B cell (primary cell): Measurements from ENCODE around the gene RFT1. TPM values are rescaled to one million over a fixed set of nuclear protein-coding genes. Genes with fewer than 3 reads are reported as not detected.

Experiments
- ATAC-seq: fragments of 200-7000 bp; cut with Tn5 transposase; one replicate; pipeline ENCODE4 v1.10.0; 2021; ENCODE audit warnings: low read depth, mild to moderate bottlenecking, moderate number of reproducible peaks, moderate library complexity
- CTCF ChIA-PET: fragments of 350-600 bp; sonication (Branson Sonifier 250); formaldehyde crosslinking; loops from one replicate; lab custom pipeline; 2021; ENCODE audit warnings: antibody characterized with exemption, inconsistent platforms; lab: Charles Lee
- POLR2A ChIA-PET: fragments of 350-600 bp; sonication (Branson Sonifier 250); formaldehyde crosslinking; loops from one replicate; lab custom pipeline; 2021; ENCODE audit warnings: antibody characterized with exemption; lab: Charles Lee
- DNase-seq: peaks from one replicate; pipeline ENCODE4 v3.0.0; 2013
- H2AFZ ChIP-seq: 2 replicates; pipeline ENCODE4 v1.6.1; 2012; ENCODE audit warnings: mild to moderate bottlenecking, low read depth, low read length; ENCODE audit not compliant: insufficient read depth, poor library complexity, severe bottlenecking
- H3K27ac ChIP-seq, 2 donors: 1 replicate in 1 of 2; 2 replicates in 1 of 2; pipeline ENCODE4 v1.5.1; 2012 to 2013; ENCODE audit warnings: low read length in 2 of 2, mild to moderate bottlenecking in 2 of 2, moderate library complexity in 1 of 2
- H3K27me3 ChIP-seq, 4 experiments: fragments of 200-600 bp in 1 of 4; sonication (generic) in 1 of 4; replicated peaks in 1 of 4; 1 replicate in 2 of 4; 2 replicates in 2 of 4; pipeline versions ENCODE4 v1.6.1 to v1.7.0; 2013 to 2016; ENCODE audit warnings: low read length in 3 of 4, mild to moderate bottlenecking in 2 of 4, mixed read lengths in 1 of 4, moderate library complexity in 1 of 4; ENCODE audit not compliant: insufficient read depth in 4 of 4, control insufficient read depth in 3 of 4; ENCODE audit errors: control extremely low read depth in 1 of 4
- H3K36me3 ChIP-seq, 2 experiments: replicated peaks in 1 of 2; 1 replicate in 1 of 2; 2 replicates in 1 of 2; pipeline versions ENCODE4 v1.6.1 to v1.7.1; 2013; ENCODE audit warnings: low read length in 1 of 2; ENCODE audit not compliant: insufficient read depth in 2 of 2, control insufficient read depth in 1 of 2; ENCODE audit errors: control extremely low read depth in 1 of 2, extremely low read depth in 1 of 2
- H3K4me1 ChIP-seq, 2 donors: fragments of 200-600 bp in 1 of 2; sonication (generic) in 1 of 2; 1 replicate in 1 of 2; 2 replicates in 1 of 2; pipeline versions ENCODE4 v1.5.1 to v1.6.1; 2013 to 2017; ENCODE audit warnings: low read length in 2 of 2; ENCODE audit not compliant: control insufficient read depth in 2 of 2, insufficient read depth in 2 of 2
- H3K4me2 ChIP-seq: replicated peaks from 2 replicates; pipeline ENCODE3; 2012; ENCODE audit warnings: mild to moderate bottlenecking, low read depth, low read length; ENCODE audit not compliant: poor library complexity, severe bottlenecking
- H3K4me3 ChIP-seq, 5 experiments: fragments of 200-600 bp in 1 of 5; sonication (generic) in 1 of 5; 1 replicate in 3 of 5; 2 replicates in 2 of 5; pipeline versions ENCODE4 v1.5.1 to v1.7.0; 2011 to 2016; ENCODE audit warnings: low read length in 4 of 5, mild to moderate bottlenecking in 4 of 5, low read depth in 2 of 5, control low read depth in 1 of 5, moderate library complexity in 1 of 5; ENCODE audit not compliant: insufficient read depth in 1 of 5; ENCODE audit errors: control extremely low read depth in 1 of 5, extremely low read depth in 1 of 5
- H3K79me2 ChIP-seq: fragments of 200-600 bp; sonication (generic); one replicate; pipeline ENCODE4 v1.6.0; 2016; ENCODE audit warnings: low read length; ENCODE audit not compliant: control insufficient read depth, insufficient read depth
- H3K9ac ChIP-seq: fragments of 200-600 bp; sonication (generic); 2 replicates; pipeline ENCODE4 v1.6.1; 2017; ENCODE audit warnings: mild to moderate bottlenecking, low read length, moderate library complexity
- H3K9me3 ChIP-seq, 3 donors: one replicate each; pipeline versions ENCODE4 v1.6.1 to v1.7.1; 2013; ENCODE audit warnings: low read length in 2 of 3; ENCODE audit not compliant: control insufficient read depth in 2 of 3, insufficient read depth in 1 of 3; ENCODE audit errors: control extremely low read depth in 1 of 3
- H4K20me1 ChIP-seq: 2 replicates; pipeline ENCODE4 v1.6.0; 2012; ENCODE audit warnings: mild to moderate bottlenecking, low read length; ENCODE audit not compliant: insufficient read depth, control insufficient read depth, poor library complexity, severe bottlenecking
- H3K27ac Mint-ChIP-seq: one replicate; pipeline ENCODE4 v1.8.0; 2021; ENCODE audit warnings: mixed read lengths
- H3K27me3 Mint-ChIP-seq: one replicate; pipeline ENCODE4 v1.8.0; 2021; ENCODE audit warnings: mixed read lengths
- H3K4me1 Mint-ChIP-seq: one replicate; pipeline ENCODE4 v1.8.0; 2021; ENCODE audit warnings: mixed read lengths
- H3K4me3 Mint-ChIP-seq: one replicate; pipeline ENCODE4 v1.8.0; 2021; ENCODE audit warnings: mixed read lengths
- H3K9me3 Mint-ChIP-seq: one replicate; pipeline ENCODE4 v1.8.0; 2022; ENCODE audit warnings: mixed read lengths; ENCODE audit not compliant: insufficient read depth
- CTCF ChIP-seq: fragments of 200-600 bp; IDR thresholded peaks from one replicate; pipeline ENCODE4 v1.8.0; 2022; ENCODE audit warnings: antibody characterized with exemption, mild to moderate bottlenecking
- EZH2 ChIP-seq: IDR thresholded peaks from 2 replicates; pipeline ENCODE4 v1.6.1; 2012; ENCODE audit warnings: borderline replicate concordance, low read depth, mild to moderate bottlenecking, moderate library complexity, low read length; ENCODE audit not compliant: insufficient read depth, poor library complexity, severe bottlenecking
- WGBS: methylation state at CpG from one replicate; pipeline ENCODE4 v1.1.5; 2013; ENCODE audit warnings: missing lambda C conversion rate; ENCODE audit not compliant: insufficient coverage; 5-methylcytosine and 5-hydroxymethylcytosine counted together
- intact Hi-C: fragments of 100-400 bp; cut with micrococcal nuclease; formaldehyde crosslinking; loops from one replicate; pipeline ENCODE4 v1.10.0; 2022
- polyA plus RNA-seq: library from polyadenylated mRNA; depleted of rRNA; stranded (reverse); fragments of >200 nt; gene quantifications from 2 replicates; pipeline ENCODE4 v1.2.3, GENCODE V29; 2012
- total RNA-seq, 2 donors: library from RNA; stranded (reverse); fragments of 120-200 nt in 1 of 2; gene quantifications; 1 replicate in 1 of 2; 2 replicates in 1 of 2; pipeline versions ENCODE4 v1.2.3 to v1.2.4, GENCODE V29; 2013 to 2022

Gene RFT1
- total and polyA plus RNA-seq, 2 donors (not counting 1 experiment from before 2014, with no cell fraction given): 12.1 to 28.9 TPM

GRCh38 chr3:53144446-53144845, 14.2 kb upstream of the RFT1 start:
- Histone ChIP-seq H3K36me3 (no peaks in the 10 kb centered on the region), H3K9me3 (no peaks in the 10 kb centered on the region), H3K79me2 (no peaks in the 10 kb centered on the region), H3K27ac (no peak overlapping the region), H3K9ac (no peak overlapping the region), H2AFZ (no peak overlapping the region), H3K4me3 (no peak overlapping the region), H3K4me2 (no peak overlapping the region), H4K20me1 (no peaks in the 10 kb centered on the region), H3K27me3 (no peaks in the 10 kb centered on the region), H3K4me1 (no peaks in the 10 kb centered on the region)
- no peak for DNase-seq
- WGBS: 100% methylated on average over 3 of the region's 4 CpGs
- H3K4me3 Mint-ChIP-seq: no peak overlapping the region
- ChIA-PET POLR2A (no interaction called here), CTCF (interaction anchor here (0.6 to 4.7 kb wide), 3 partner anchors 11 to 300 kb away, joined by 3 to 20 read pairs (median 7); no protein-coding TSS in a partner anchor)
- no peak for TF ChIP-seq EZH2
- no peak for TF ChIP-seq CTCF
- ATAC-seq: no peak
- no peak overlapping the region for H3K27ac Mint-ChIP-seq
- no peaks in the 10 kb centered on the region for H3K4me1 Mint-ChIP-seq
- no peaks in the 10 kb centered on the region for H3K9me3 Mint-ChIP-seq
- intact Hi-C loops: no loop called here
- no peaks in the 10 kb centered on the region for H3K27me3 Mint-ChIP-seq

- H2AFZ ChIP-seq: no peak overlapping the region
- WGBS: 12% methylated on average over 3 of the region's 3 CpGs
- no peaks in the 10 kb centered on the region for H3K4me1 Mint-ChIP-seq
- no peak for TF ChIP-seq EZH2
- no peak for TF ChIP-seq CTCF
- no peaks in the 10 kb centered on the region for H3K9me3 Mint-ChIP-seq
- no peaks in the 10 kb centered on the region for H3K36me3 ChIP-seq
- H3K4me1 ChIP-seq: no peaks in the 10 kb centered on the region
- no peaks in the 10 kb centered on the region for H3K27me3 ChIP-seq
- intact Hi-C loops: no loop called here
- H4K20me1 ChIP-seq: no peaks in the 10 kb centered on the region
- H3K27ac Mint-ChIP-seq: no peak overlapping the region
- DNase-seq: no peak
- no peak overlapping the region for H3K4me3 Mint-ChIP-seq
- no peak overlapping the region for H3K27ac ChIP-seq
- H3K9me3 ChIP-seq: no peaks in the 10 kb centered on the region
- no peak overlapping the region for H3K4me3 ChIP-seq
- POLR2A ChIA-PET: no interaction called here
- no peaks in the 10 kb centered on the region for H3K27me3 Mint-ChIP-seq
- no peak overlapping the region for H3K9ac ChIP-seq
- H3K79me2 ChIP-seq: no peaks in the 10 kb centered on the region
- H3K4me2 ChIP-seq: no peak overlapping the region
- ATAC-seq: no peak
- CTCF ChIA-PET: interaction anchor here (0.6 to 4.7 kb wide), 2 partner anchors 10 to 50 kb away, joined by 4 to 20 read pairs; no protein-coding TSS in a partner anchor
Observed at GRCh38 chr3:53142986-53143385, 12.8 kb upstream of the RFT1 start.
